Kidney (tissue), 14 donors: ENCODE measurements around the gene NBEA. TPM values are rescaled to one million over a fixed set of nuclear protein-coding genes. Genes with fewer than 3 reads are reported as not detected.

Experiments used
- DNase-seq, 5 donors: peaks; one replicate each; pipeline ENCODE4 v3.0.0-alpha.2; 2013 to 2020
- FAIRE-seq: peaks from 2 replicates; lab custom pipeline; 2012; peaks lifted over from hg19 to GRCh38; lab: Jason Lieb, UNC
- H3K27ac ChIP-seq, 2 donors: one replicate each; pipeline ENCODE4 v1.7.0; 2013; ENCODE audit warnings: low read depth in 2 of 2, low read length in 2 of 2, inconsistent platforms in 1 of 2
- H3K27me3 ChIP-seq: one replicate; pipeline ENCODE4 v1.7.1; 2013; ENCODE audit warnings: low read length, inconsistent platforms; ENCODE audit not compliant: control insufficient read depth, insufficient read depth
- H3K36me3 ChIP-seq, 3 donors: one replicate each; pipeline versions ENCODE4 v1.7.0 to v1.7.1; 2013; ENCODE audit warnings: low read length in 3 of 3, control low read depth in 1 of 3, inconsistent platforms in 1 of 3; ENCODE audit not compliant: insufficient read depth in 3 of 3, control insufficient read depth in 2 of 3
- H3K4me1 ChIP-seq, 3 donors: one replicate each; pipeline versions ENCODE4 v1.7.0 to v1.7.1; 2013; ENCODE audit warnings: low read length in 3 of 3, inconsistent platforms in 1 of 3, low read depth in 1 of 3; ENCODE audit not compliant: control insufficient read depth in 2 of 3, insufficient read depth in 2 of 3
- H3K4me3 ChIP-seq, 3 donors: one replicate each; pipeline versions ENCODE4 v1.7.0 to v1.8.1; 2013; ENCODE audit warnings: low read length in 3 of 3, control low read depth in 1 of 3, inconsistent platforms in 1 of 3
- H3K9ac ChIP-seq, 3 donors: one replicate each; pipeline versions ENCODE4 v1.7.0 to v1.7.1; 2013; ENCODE audit warnings: low read length in 3 of 3, control low read depth in 1 of 3, inconsistent platforms in 1 of 3
- H3K9me3 ChIP-seq, 3 donors: one replicate each; pipeline versions ENCODE4 v1.7.0 to v1.7.1; 2013; ENCODE audit warnings: low read length in 3 of 3, control low read depth in 1 of 3, inconsistent platforms in 1 of 3; ENCODE audit not compliant: control insufficient read depth in 2 of 3, insufficient read depth in 1 of 3
- intact Hi-C: fragments of 100-400 bp; cut with DNase I; formaldehyde crosslinking; loops from one replicate; pipeline ENCODE4 v1.11.1; 2022
- polyA plus RNA-seq: library from polyadenylated mRNA; stranded (reverse); fragments of 350-450 nt; fragmentation: Illumina TruSeq; extraction: RNeasy Lipid Tissue Mini Kit (QIAGEN cat#74804); gene quantifications from one replicate; pipeline ENCODE4 v1.2.3, GENCODE V29; 2014; ENCODE audit warnings: low read depth, low replicate concordance; ENCODE audit not compliant: insufficient read depth
- total RNA-seq: library from RNA; stranded (reverse); fragmentation: NEBNext Ultra II Directional; extraction: Animal tissue kit (Norgen Biotek cat#: 25700); gene quantifications from one replicate; pipeline ENCODE4 v1.2.1, GENCODE V29; 2021
- TF ChIP-seq, protein P1 (sequence below): IDR thresholded peaks from 3 replicates; pipeline ENCODE4 v1.5.1; 2012; ENCODE audit warnings: mild to moderate bottlenecking, moderate library complexity, borderline replicate concordance; ENCODE audit not compliant: insufficient read depth; ENCODE audit errors: extremely low read depth
- donor health status: control.
- donor health status: control.
- donor health status: control.
- donor health status: control.
- donor health status: control.
- donor health status: DM: yes; HTN: yes; CAD: no.
- donor health status: Normal renal cell carcinoma (clear cell type).

NBEA gene
- total and polyA plus RNA-seq, 2 donors from 2014 or later: 4.7 to 14.6 TPM

DNA sequence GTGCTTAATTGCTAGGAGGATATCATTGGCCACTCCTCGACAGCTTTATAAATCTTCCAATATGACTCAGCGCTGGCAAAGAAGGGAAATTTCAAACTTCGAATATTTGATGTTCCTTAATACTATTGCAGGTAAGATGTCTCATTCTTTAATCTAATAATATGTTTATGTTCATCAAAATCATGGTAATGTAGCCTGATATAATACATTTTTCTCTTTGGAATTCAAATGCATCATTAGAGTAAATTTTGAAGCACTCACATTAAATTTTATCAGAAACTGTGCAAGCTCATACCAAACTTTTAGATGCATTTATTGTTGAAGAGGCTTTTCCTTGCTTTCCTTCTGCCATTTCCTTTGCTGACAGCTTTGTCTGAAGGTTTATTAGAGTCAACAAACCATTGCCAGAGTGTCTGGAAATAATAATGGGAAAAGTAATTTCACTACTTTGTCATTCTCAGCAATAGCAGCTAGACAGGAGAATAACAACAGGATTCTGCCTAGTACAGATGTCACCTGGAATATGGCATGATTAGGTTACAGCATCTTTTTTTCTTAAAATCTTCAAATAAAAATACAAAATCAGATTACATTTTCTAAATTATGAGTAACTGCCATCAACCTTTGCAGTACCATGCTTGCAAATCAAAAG is 613.0 kb downstream of the NBEA start:
- no peak overlapping the region for H3K4me3 ChIP-seq
- no peaks in the 10 kb centered on the region for H3K36me3 ChIP-seq
- no peak overlapping the region for H3K27ac ChIP-seq
- TF ChIP-seq, protein P1, sequence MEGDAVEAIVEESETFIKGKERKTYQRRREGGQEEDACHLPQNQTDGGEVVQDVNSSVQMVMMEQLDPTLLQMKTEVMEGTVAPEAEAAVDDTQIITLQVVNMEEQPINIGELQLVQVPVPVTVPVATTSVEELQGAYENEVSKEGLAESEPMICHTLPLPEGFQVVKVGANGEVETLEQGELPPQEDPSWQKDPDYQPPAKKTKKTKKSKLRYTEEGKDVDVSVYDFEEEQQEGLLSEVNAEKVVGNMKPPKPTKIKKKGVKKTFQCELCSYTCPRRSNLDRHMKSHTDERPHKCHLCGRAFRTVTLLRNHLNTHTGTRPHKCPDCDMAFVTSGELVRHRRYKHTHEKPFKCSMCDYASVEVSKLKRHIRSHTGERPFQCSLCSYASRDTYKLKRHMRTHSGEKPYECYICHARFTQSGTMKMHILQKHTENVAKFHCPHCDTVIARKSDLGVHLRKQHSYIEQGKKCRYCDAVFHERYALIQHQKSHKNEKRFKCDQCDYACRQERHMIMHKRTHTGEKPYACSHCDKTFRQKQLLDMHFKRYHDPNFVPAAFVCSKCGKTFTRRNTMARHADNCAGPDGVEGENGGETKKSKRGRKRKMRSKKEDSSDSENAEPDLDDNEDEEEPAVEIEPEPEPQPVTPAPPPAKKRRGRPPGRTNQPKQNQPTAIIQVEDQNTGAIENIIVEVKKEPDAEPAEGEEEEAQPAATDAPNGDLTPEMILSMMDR: no peak
- intact Hi-C loops: no loop called here
- no peak for FAIRE-seq
- no peaks in the 10 kb centered on the region for H3K9me3 ChIP-seq
- H3K4me1 ChIP-seq: no peaks in the 10 kb centered on the region
- DNase-seq: no peak
- H3K9ac ChIP-seq: no peak overlapping the region
- no peaks in the 10 kb centered on the region for H3K27me3 ChIP-seq

DNA sequence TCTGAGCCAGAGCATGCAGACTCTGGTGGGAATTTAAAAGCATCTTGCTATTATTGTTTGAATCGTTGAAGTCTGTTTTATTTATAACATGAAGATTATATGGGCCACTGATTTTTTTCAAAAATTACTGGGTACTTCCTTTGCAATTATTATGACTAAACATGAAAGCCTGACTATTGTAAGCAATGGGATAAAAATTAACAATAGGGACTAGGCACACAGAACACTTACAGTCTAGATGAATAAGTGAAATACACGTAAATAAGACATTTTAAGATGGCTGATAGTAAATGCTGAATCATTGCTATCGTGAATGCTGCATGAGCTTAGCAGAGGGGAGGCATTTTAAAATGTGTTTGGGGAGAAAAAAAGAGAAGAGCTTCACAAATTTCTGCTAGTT is 615.4 kb downstream of the NBEA start:
- no peaks in the 10 kb centered on the region for H3K27me3 ChIP-seq
- no peak overlapping the region for H3K9ac ChIP-seq
- H3K4me1 ChIP-seq: no peaks in the 10 kb centered on the region
- no peak for DNase-seq
- TF ChIP-seq, protein P1: no peak
- H3K9me3 ChIP-seq: no peaks in the 10 kb centered on the region
- H3K36me3 ChIP-seq: no peaks in the 10 kb centered on the region
- no peak overlapping the region for H3K4me3 ChIP-seq
- no peak for FAIRE-seq
- no peak overlapping the region for H3K27ac ChIP-seq
- intact Hi-C loops: no loop called here

DNA sequence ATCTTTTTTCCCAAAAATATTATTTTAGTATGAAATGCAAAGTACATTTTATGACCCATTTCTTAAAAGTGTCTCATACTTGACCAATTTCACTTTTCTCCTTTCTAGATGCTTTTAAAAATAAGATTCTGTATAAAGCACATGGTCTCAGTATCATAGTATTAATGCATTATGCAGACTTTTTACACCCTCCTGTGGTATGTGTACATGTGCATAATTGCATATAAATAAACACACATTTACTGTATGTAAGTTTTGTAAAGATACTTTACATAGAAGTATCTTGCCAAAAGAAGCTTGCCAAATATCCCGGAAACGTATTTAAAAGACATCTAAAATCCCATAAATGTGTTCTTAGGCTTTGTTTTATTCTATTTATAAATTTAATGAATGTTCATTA is 619.5 kb downstream of the NBEA start:
- H3K36me3 ChIP-seq: no peaks in the 10 kb centered on the region
- FAIRE-seq: no peak
- H3K4me3 ChIP-seq: no peak overlapping the region
- no peak overlapping the region for H3K9ac ChIP-seq
- intact Hi-C loops: no loop called here
- TF ChIP-seq, protein P1: no peak
- no peaks in the 10 kb centered on the region for H3K9me3 ChIP-seq
- no peak overlapping the region for H3K27ac ChIP-seq
- no peak for DNase-seq
- no peaks in the 10 kb centered on the region for H3K4me1 ChIP-seq
- H3K27me3 ChIP-seq: no peaks in the 10 kb centered on the region

DNA sequence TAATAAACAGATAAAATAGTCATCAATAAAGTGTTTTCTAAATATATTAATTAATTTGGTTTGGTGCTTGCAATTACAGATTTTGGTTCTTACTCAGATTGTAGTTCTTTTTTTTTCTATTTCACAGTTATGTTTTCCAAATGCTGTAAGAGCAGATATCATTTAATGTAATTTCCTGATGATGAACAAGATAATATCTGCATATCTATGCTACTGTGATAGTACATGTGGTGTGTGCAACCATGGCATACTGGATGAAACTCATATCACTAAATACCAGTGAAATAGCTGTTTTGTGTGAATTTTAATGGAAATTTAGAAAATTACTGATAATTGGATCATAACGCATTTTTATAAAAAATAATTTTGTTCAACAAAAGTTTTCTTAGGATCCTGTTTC is 623.2 kb downstream of the NBEA start:
- intact Hi-C loops: no loop called here
- DNase-seq (no peak), FAIRE-seq (no peak)
- Histone ChIP-seq H3K36me3 (no peaks in the 10 kb centered on the region), H3K27ac (no peak overlapping the region), H3K4me3 (no peak overlapping the region), H3K9me3 (no peaks in the 10 kb centered on the region), H3K4me1 (no peaks in the 10 kb centered on the region), H3K27me3 (no peaks in the 10 kb centered on the region), H3K9ac (no peak overlapping the region)
- TF ChIP-seq, protein P1: no peak
